HG02943 (cell line): ENCODE measurements around the gene PIH1D1.

Experiments used
- ATAC-seq: cut with Tn5 transposase; IDR thresholded peaks from one replicate; pipeline ENCODE4 v1.9.1; 2021; ENCODE audit warnings: mild to moderate bottlenecking, low read depth, moderate library complexity; ENCODE audit not compliant: unreplicated experiment

PIH1D1 gene

DNA sequence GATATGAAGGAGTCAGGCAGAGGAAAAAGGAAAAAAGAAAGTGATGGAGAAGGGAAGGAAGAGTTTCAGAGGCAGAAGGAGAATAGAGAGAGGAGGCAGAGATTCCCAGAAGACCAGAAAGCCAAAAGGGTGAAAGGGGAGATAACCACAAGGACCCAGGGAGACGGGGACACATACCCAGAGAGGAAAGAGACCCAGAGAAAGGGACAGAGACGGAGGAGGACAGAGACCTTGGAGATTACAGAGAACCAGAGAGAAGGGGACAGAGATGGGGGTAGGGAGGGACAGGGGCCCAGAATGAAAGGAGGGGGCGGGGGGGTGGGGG is 29.8 kb downstream of the PIH1D1 start:
- no peak for ATAC-seq

- ATAC-seq: no peak
These were observed 30.4 kb downstream of the PIH1D1 start for GRCh38 chr19:49421039-49421877.

DNA sequence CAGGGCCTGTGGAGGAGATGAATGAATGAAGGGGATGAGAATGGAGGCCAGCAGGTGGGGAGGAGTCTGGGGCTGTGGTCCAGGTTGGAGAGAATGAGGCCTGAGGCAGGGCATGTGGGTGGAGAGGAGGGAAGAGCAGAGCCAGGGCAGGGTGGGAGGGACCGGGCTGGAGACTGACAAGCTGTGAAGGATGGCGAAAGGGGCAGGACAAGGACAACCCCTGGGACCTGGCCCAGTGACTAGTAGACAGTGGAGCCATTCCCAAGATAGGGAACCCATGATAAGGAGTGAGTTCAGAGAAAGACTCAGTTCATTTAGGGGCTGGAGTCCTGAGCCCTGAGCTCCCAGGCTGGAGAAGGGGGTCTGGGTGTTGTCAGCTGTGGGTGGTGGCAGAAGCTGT is 31.4 kb downstream of the PIH1D1 start:
- no peak for ATAC-seq

- no peak for ATAC-seq
These were observed 32.4 kb downstream of the PIH1D1 start for GRCh38 chr19:49419173-49419572.

- ATAC-seq: no peak
These were observed 33.1 kb downstream of the PIH1D1 start for GRCh38 chr19:49418511-49418910.

- ATAC-seq: no peak
These were observed 34.5 kb downstream of the PIH1D1 start for GRCh38 chr19:49417088-49417487.

DNA sequence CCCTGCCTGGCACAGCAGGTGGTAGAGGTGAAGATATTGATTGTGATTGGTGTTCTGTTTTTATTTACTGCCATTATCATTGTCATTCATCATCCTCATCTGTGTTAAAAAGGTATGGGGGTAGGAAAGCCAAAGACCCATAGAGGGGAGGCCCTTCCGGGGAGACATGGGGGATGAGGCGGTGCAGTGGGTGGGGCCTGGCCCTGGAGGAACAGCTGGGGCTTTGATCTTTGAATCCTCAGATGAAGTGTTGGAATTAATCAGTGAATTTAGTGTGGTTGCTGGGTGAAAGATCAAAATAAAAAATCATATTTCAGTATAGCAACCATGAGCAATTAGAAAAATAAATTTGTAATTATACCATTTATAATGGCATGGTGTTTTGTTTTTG is 35.8 kb downstream of the PIH1D1 start:
- no peak for ATAC-seq

GRCh38 chr19:49415102-49415809 is 36.4 kb downstream of the PIH1D1 start:
- ATAC-seq: no peak

DNA sequence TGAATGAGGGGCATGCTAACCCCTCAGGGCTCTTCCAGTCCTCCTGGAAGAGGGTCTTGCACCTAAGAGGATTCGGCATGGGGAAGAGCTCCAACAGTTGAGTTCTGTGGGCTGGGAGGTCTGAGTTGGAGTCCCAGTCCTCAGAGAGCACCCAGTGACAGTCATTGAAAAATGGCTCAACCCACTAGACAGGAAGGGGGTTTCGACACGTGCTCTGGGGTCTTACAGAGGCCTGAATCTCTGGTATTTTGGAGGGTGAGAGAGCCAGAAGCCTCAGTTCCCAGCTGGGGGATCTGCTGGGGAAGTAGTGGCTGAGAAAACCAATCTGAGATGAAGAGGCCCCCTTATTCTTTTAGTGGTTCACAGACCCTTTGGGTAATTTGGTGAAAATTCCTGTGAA is 37.4 kb downstream of the PIH1D1 start:
- ATAC-seq: no peak

DNA sequence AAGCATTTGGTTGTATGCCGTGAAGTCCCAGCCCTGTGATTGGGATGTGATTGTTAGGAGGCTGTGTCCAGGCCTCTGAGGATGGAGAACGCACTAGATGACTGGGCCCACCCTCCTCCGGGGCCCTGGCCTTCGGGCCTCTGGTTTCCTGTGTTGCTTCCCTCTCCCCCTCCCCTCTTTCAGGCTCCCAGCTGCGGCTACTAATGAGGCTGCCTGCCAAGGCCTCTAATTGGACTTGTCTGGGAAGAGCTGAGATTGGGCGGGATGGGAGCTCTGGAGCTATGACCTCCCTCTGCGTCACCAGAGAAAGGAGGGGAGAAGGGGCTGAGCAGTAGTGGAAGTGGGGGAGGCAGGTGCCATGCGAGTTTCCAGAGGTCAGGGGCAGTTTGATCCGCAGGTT is 38.3 kb downstream of the PIH1D1 start:
- ATAC-seq: no peak

DNA sequence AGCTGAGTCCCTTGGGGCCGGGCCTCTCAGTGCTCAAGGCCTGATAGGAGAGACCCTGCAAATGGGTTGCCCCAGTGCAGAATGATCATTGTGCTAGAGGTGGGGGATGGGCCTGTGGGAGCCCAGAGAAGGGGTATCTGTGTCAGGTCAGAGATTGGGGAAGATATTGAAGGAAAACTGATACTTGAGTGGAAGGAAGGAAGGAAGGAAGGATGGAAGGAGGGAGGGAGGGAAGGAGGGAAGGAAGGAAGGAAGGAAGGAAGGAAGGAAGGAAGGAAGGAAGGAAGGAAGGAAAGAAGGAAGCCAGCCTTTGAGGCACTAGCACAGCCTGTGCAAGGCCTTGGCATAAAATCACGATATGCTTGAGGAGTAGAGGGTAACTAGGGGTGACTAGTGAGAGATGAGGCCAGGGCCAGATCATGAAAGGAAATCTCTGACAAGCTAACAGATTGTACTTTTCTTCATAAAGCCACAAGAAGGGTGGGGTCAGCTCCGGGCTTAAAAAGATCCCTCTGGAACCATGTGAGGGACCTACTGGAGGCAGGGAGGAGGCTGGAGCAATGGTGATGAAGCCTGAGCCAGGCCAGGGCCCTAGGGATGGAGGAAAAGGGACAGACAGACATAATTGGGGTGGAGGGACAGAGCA is 39.8 kb downstream of the PIH1D1 start:
- ATAC-seq: no peak

DNA sequence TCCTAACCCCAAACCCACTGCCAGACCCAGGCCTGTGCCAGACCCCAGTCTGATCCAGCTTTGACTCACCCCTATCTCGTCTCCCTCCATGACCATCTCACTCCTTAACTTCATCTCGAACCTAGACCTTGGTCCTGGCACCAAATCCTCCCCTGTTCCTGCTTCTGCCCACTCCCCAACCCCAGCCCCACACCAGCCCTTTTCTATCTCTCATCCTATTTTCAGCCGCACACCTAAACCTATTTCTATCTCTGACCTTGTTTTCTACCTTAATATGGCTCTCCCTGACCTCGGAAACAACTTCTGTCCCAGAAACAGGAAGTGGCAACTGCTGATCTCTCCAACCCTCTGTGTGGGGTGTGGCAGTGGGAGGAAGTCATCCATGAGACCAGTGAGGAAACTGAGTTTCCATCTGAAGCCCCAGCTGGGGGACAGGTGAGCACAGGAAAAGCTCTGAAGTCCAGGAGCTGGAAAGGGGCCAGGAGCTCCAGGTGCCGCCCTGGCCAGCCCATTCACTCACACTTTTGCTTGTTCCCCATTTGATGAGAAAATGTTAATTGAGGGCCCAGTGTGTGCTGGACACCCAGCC is 42.1 kb downstream of the PIH1D1 start:
- ATAC-seq: no peak

DNA sequence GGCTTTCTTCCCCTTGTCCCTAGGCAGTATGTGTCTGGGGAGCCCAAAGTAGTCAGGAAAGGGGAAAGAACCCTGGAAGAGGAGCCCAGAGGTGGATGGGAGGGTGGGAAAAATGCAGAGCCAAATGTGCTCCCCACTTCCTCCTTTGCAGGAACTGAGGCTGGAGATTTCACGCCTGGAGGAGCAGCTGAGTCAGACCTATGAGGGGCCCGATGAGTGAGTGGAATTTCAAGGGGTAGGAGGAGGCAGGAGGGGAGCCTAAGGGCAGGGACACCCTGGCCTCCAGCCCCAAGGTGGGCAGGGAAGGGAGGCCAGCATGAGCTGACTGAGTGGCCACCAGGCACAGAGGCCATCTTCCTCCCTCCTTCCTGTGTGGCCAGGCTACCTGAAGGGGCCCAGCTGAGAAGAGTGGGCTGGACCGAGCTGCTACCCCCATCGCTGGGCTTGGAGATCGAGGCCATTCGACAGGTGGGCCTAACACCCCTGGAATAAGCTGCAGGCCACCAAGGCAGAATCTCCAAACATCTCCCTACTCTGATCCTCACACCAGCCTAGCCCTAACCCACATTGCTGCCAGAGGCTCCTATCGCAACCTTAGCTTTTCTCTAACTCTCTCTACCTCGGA is 42.7 kb downstream of the PIH1D1 start:
- no peak for ATAC-seq

DNA sequence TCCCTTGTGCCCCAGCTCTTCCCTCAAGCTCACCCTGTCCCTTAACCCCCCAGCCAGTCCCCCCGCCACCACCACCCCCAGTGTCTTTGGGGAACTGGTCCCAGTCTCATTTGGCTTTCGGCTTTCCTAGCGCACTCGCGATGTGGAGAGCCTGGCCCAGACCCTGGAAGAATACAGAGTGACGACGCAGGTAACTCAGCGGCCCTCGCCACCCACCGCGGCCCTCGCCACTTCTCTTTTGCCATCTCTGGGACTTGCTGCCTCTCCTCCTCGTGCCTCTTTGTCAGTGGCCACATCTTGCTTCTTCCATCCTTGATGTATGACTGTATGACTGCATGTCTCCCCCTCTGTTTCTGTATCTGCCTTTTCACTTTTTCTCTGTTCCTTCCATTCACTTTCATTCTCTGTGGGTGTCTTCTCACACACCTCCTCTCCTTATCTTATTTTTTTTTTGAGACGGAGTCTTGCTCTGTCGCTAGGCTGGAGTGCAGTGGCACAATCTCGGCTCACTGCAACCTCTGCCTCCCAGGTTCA is 44.1 kb downstream of the PIH1D1 start:
- no peak for ATAC-seq

GRCh38 chr19:49407079-49407478 is 44.5 kb downstream of the PIH1D1 start:
- no peak for ATAC-seq

- no peak for ATAC-seq
These were observed 48.0 kb downstream of the PIH1D1 start for GRCh38 chr19:49403404-49404187.

- no peak for ATAC-seq
These were observed 51.6 kb downstream of the PIH1D1 start for GRCh38 chr19:49400029-49400428.

DNA sequence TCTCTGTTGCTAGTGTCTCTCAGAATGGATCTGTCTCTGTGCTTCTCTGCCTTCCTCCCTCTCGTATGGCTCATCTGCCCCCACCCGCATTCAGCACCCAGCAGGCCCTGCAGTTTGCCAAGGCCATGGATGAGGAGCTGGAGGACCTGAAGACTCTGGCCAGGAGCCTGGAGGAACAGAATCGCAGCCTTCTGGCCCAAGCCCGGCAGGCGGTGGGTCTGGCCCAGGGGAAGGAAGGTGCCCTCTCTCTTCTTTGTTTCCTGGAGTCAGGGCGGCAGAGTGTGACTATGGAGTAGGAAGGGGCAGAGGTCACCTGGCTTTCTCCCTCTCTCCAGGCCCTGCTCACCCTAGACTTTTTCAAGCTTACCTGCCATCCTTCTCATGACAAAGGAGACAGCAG is 52.7 kb downstream of the PIH1D1 start:
- ATAC-seq: no peak

DNA sequence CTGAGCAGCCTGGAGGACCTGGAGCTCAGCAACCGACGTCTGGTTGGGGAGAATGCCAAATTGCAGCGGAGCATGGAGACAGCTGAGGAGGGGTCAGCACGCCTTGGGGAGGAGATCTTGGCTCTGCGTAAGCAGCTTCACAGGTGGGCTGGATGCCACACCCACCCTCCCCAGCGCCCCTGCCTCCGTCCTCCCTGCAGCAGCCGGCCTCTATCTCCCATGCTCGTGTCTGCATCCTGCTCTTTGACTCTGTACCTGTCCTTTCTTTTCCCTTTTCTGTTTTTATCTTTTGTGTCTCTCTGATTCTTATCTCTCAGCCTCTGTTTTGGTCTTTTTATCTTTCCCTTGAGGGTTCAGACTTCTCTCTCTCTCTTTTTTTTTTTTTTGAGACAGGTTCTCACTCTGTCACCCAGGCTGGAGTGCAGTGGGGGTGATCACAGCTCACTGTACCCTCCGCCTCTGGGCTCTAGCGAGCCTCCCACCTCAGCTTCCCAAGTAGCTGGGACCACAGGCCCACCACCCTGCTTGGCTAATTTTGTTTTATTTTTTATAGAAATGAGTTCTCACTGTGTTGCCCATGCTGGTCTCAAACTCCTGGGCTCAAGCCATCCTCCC is 53.5 kb downstream of the PIH1D1 start:
- no peak for ATAC-seq
